Fibroblast of the aortic adventitia (primary cell): ENCODE results near the gene WDR82. TPM values are rescaled to one million over a fixed set of nuclear protein-coding genes. Genes with fewer than 3 reads are reported as not detected.

Experiments
- DNase-seq: peaks from one replicate; pipeline ENCODE4 v3.0.0-alpha.2; 2010; ENCODE audit warnings: low read depth
- H3K4me3 ChIP-seq: 2 replicates; pipeline ENCODE4 v1.5.1; 2011; ENCODE audit warnings: low read depth, mild to moderate bottlenecking, control low read depth, low read length, moderate library complexity
- total RNA-seq: library from RNA; depleted of rRNA; stranded (reverse); fragments of >200 nt; gene quantifications from 2 replicates; pipeline ENCODE4 v1.2.3, GENCODE V29; 2012; ENCODE audit warnings: low replicate concordance
- TF ChIP-seq, protein P1 (sequence below): IDR thresholded peaks from 2 replicates; pipeline ENCODE4 v1.5.1; 2011; ENCODE audit warnings: mild to moderate bottlenecking, low read length, control low read depth, inconsistent platforms; ENCODE audit not compliant: insufficient read depth

WDR82 gene
- total RNA-seq, 1 donor, result 61.5 TPM

DNA sequence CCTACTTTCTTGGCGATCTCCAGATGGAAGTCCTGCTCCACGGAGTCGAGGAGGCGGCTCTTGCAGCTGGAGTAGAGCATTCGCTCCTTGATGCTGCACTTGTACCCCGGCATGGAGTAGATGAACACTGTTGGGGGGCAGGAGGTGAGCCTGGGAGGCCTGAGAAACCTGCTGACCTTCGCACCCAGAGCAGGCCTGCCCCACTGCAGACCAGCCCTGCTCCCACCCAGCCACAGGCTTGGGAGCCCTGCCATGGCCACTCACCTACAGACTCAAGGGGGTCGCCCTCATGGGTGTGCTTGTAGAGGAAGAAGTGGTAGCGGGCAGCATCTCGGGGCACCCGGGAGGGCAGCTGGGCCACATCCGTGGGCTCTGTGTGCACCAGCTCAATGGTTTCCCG lies 48.8 kb downstream of the WDR82 start:
- H3K4me3 ChIP-seq, result no peak overlapping the region
- DNase-seq, result no peak
- TF ChIP-seq, protein P1, sequence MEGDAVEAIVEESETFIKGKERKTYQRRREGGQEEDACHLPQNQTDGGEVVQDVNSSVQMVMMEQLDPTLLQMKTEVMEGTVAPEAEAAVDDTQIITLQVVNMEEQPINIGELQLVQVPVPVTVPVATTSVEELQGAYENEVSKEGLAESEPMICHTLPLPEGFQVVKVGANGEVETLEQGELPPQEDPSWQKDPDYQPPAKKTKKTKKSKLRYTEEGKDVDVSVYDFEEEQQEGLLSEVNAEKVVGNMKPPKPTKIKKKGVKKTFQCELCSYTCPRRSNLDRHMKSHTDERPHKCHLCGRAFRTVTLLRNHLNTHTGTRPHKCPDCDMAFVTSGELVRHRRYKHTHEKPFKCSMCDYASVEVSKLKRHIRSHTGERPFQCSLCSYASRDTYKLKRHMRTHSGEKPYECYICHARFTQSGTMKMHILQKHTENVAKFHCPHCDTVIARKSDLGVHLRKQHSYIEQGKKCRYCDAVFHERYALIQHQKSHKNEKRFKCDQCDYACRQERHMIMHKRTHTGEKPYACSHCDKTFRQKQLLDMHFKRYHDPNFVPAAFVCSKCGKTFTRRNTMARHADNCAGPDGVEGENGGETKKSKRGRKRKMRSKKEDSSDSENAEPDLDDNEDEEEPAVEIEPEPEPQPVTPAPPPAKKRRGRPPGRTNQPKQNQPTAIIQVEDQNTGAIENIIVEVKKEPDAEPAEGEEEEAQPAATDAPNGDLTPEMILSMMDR, result no peak

DNA sequence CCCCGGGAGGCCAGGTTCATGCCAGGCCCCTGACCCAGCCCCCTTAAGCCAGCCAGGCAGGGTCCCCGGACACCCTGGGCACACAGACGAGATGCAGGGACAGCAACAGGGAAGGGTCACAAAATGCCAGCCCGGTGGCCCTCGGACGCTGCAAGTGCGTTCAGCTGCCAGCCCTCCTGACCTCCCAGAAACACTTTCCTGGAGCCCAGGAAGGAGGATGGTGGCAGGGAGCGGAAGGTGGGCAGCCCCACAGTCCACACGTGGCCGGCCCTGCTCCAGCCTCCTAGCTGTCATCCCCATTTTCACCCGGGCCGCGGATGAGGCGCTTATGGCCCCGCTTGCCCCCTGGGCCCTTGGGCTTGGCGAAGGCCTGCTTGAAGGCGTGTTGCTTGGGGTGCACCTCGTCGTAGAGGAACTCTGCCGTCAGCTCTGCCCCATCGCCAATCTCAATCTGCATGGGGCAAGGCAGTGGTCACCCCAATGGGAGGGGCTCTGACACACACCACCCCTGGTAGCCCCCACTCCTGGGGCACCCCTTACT lies 49.6 kb downstream of the WDR82 start:
- TF ChIP-seq, protein P1, result no peak
- no peak for DNase-seq
- no peak overlapping the region for H3K4me3 ChIP-seq

DNA sequence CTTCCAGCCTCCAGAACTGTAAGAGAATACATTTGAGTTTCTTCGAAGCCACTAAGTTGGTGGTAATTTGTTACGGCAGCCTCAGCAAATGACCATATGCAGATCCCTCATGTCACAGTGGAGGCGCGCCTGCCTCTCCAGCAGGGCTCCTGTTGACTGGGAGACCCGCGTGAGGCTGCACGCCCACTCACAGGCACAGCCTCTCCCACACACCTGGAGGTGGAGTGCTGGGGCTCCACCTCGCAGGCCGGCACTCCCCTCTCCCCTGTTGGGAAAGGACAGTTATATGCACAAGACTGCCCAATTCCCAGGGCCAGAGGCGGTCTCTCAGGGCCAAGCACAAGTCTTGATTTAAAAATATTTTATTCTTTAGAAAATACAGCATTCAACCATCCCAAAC lies 50.2 kb downstream of the WDR82 start:
- H3K4me3 ChIP-seq, result no peak overlapping the region
- TF ChIP-seq, protein P1, result no peak
- no peak for DNase-seq

DNA sequence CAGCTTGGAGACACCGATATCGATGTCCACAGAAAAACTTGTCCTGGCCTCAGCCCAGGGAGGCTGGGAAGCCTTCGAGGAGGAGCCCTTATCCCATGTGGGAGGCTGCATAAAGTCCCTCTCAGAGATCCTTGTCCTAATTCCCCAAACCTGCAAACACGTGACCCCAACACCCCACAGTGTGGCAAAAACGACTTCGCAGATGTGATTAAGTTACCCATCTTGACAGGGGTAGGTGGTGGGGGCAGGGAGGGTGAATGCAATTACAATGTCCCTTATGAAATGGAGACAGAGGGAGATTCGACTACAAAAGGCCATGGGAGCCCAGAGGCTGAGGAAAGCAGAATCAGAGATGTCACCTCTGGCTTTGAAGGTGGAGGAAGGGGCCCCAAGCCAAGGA lies 50.7 kb downstream of the WDR82 start:
- no peak for DNase-seq
- TF ChIP-seq, protein P1, result no peak
- no peak overlapping the region for H3K4me3 ChIP-seq

DNA sequence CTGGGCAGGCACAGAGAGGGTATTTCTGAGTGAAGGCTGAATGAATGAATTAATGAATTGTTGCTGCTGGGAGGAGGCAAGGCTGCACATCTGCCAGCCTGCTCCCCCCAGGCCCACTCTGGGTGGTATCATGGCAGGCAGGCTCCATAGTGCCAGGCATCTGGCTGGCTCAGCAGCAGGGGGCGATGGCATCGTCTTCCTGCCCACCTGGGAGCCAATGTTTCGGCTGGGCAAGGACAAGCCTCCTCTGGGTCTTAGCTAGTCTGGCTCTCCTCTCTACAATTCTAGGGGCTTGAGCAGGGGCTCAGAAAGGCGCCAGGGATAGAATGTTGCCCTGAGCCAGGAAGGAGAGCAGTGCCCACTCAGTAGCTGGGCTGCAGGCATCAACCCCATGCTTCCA lies 51.3 kb downstream of the WDR82 start:
- TF ChIP-seq, protein P1, result no peak
- no peak for DNase-seq
- H3K4me3 ChIP-seq, result no peak overlapping the region

DNA sequence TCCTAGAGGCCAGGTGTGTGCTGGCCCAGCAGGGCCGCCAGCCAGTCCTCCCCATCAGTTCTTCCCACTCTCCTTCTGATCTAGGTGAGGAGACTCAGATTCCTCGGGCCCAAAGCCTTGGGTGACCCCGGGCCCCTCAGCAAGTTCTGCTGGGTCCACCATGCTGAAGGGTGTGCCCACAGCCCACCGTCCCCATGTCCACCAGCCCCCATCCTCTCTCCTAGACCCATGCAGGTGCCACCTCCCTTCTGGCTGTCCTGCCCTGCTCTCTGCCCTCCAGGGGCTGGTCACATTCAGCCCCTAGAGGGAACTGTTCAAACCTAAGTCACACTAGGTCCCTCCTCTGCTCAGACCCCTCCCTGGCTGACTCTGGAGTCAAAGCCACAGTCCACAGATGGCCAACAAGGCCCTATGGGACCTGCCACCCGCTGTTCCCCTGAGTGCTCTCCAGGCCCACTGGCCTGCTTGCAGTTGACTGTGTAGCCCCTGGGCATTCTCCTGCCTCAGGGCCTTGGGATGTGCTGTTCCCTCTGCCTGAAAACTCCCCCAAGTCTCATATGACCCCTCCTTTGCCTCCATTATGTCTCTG lies 52.1 kb downstream of the WDR82 start:
- H3K4me3 ChIP-seq, result no peak overlapping the region
- TF ChIP-seq, protein P1, result no peak
- no peak for DNase-seq
